A549 (cell line): ENCODE measurements around the gene LRRC31. TPM values are rescaled to one million over a fixed set of nuclear protein-coding genes. Genes with fewer than 3 reads are reported as not detected.

Source experiments
- ATAC-seq, 2 experiments: fragments of 200-7000 bp in 1 of 2; fragments of >200 bp in 1 of 2; cut with Nextera tagmentation in 1 of 2; cut with Tn5 transposase in 1 of 2; 3 replicates each; pipeline versions ENCODE4 v1.8.0 to v1.9.1; 2018 to 2020; ENCODE audit warnings: mild to moderate bottlenecking in 1 of 2, moderate library complexity in 1 of 2
- CTCF ChIA-PET: fragments of 300-600 bp; sonication (Branson Sonifier 250); formaldehyde crosslinking; extraction: SDS; loops from one replicate; lab custom pipeline; 2021; ENCODE audit warnings: antibody characterized with exemption, inconsistent platforms; lab: Yijun Ruan, JAX
- POLR2A ChIA-PET: fragments of 350-600 bp; formaldehyde crosslinking; extraction: SDS; loops from one replicate; lab custom pipeline; 2021; ENCODE audit warnings: antibody characterized with exemption, inconsistent platforms; lab: Yijun Ruan, JAX
- DNase-seq, 2 experiments: peaks; one replicate each; pipeline versions ENCODE4 v3.0.0 to v3.0.0-alpha.2; 2011 to 2016; ENCODE audit warnings: low read depth in 1 of 2, low spot score in 1 of 2
- FAIRE-seq: peaks from 2 replicates; lab custom pipeline; 2011; peaks lifted over from hg19 to GRCh38; lab: Jason Lieb, UNC
- H3K27ac ChIP-seq, 2 experiments: fragments of >200 bp; sonication (Bioruptor Twin); formaldehyde crosslinking; 3 replicates each; pipeline ENCODE4 v1.5.1; 2016 to 2017
- H3K4me1 ChIP-seq: fragments of >200 bp; sonication (Bioruptor Twin); formaldehyde crosslinking; 3 replicates; pipeline ENCODE4 v1.6.1; 2016
- H3K4me2 ChIP-seq: fragments of >200 bp; sonication (Bioruptor Twin); formaldehyde crosslinking; 3 replicates; pipeline ENCODE4 v1.6.1; 2016
- H3K4me3 ChIP-seq: fragments of >200 bp; sonication (Bioruptor Twin); formaldehyde crosslinking; 3 replicates; pipeline ENCODE4 v1.5.1; 2016
- H3K9me3 ChIP-seq: fragments of >200 bp; sonication (Bioruptor Twin); formaldehyde crosslinking; 3 replicates; pipeline ENCODE4 v1.6.1; 2016
- BHLHE40 ChIP-seq: IDR thresholded peaks from 2 replicates; pipeline ENCODE4 v1.6.1; 2012; ENCODE audit warnings: low read depth, low read length, inconsistent platforms
- CBX8 ChIP-seq: fragments of 200-600 bp; sonication (generic); IDR thresholded peaks from 2 replicates; pipeline ENCODE4 v1.6.1; 2016
- CEBPB ChIP-seq, 2 experiments: fragments of >200 bp in 1 of 2; sonication (Bioruptor Twin) in 1 of 2; formaldehyde crosslinking in 1 of 2; IDR thresholded peaks; 2 replicates each; pipeline ENCODE4 v1.6.1; 2012 to 2016
- CHD2 ChIP-seq: fragments of 150-350 bp; IDR thresholded peaks from 2 replicates; pipeline ENCODE4 v1.6.1; 2014; ENCODE audit warnings: low read length; ENCODE audit not compliant: partially characterized antibody
- EHMT2 ChIP-seq: fragments of 200-600 bp; sonication (generic); IDR thresholded peaks from 2 replicates; pipeline ENCODE4 v1.6.1; 2016; ENCODE audit warnings: antibody characterized with exemption, low read depth, mild to moderate bottlenecking, moderate library complexity
- EP300 ChIP-seq, 2 experiments: fragments of >200 bp; sonication (Bioruptor Twin); formaldehyde crosslinking; IDR thresholded peaks; 2 replicates in 1 of 2; 3 replicates in 1 of 2; pipeline ENCODE4 v1.6.1; 2016 to 2017
- FOSB ChIP-seq: fragments of 250-450 bp; sonication (Bioruptor Pico); IDR thresholded peaks from 2 replicates; pipeline ENCODE4 v1.5.0; 2020; ENCODE audit warnings: mild to moderate bottlenecking, moderate library complexity
- FOXS1 ChIP-seq: fragments of 250-450 bp; sonication (Bioruptor Pico); IDR thresholded peaks from 2 replicates; pipeline ENCODE4 v1.5.0; 2020; ENCODE audit warnings: mild to moderate bottlenecking, moderate library complexity
- KDM1A ChIP-seq: fragments of 200-600 bp; sonication (generic); IDR thresholded peaks from 2 replicates; pipeline ENCODE4 v1.6.1; 2016; ENCODE audit warnings: low read depth, mild to moderate bottlenecking
- KDM5A ChIP-seq: fragments of 200-600 bp; sonication (generic); IDR thresholded peaks from 2 replicates; pipeline ENCODE4 v1.6.1; 2016; ENCODE audit warnings: antibody characterized with exemption, mild to moderate bottlenecking
- MAFK ChIP-seq: fragments of 450-650 bp; IDR thresholded peaks from 2 replicates; pipeline ENCODE4 v1.6.1; 2014; ENCODE audit not compliant: partially characterized antibody
- MYC ChIP-seq: IDR thresholded peaks from 2 replicates; pipeline ENCODE4 v1.6.1; 2012; ENCODE audit warnings: mild to moderate bottlenecking, inconsistent platforms, low read length, improper control_type of control experiment, borderline replicate concordance
- NFE2L2 ChIP-seq: fragments of 150-350 bp; conservative IDR thresholded peaks from 2 replicates; pipeline ENCODE4 v1.6.1; 2014; ENCODE audit warnings: low read length
- NR3C1 ChIP-seq: fragments of >200 bp; sonication (Bioruptor Twin); formaldehyde crosslinking; IDR thresholded peaks from 3 replicates; pipeline ENCODE4 v1.6.1; 2017
- PHF8 ChIP-seq: fragments of 200-600 bp; sonication (generic); IDR thresholded peaks from 2 replicates; pipeline ENCODE4 v1.6.1; 2016; ENCODE audit warnings: low read depth, mild to moderate bottlenecking, antibody characterized with exemption, moderate library complexity, borderline replicate concordance
- POLR2A ChIP-seq: IDR thresholded peaks from 2 replicates; pipeline ENCODE4 v1.6.1; 2012; ENCODE audit warnings: mild to moderate bottlenecking, low read length
- RARB ChIP-seq: fragments of 250-450 bp; sonication (Bioruptor Pico); IDR thresholded peaks from 2 replicates; pipeline ENCODE4 v1.8.0; 2021; ENCODE audit warnings: mild to moderate bottlenecking, moderate library complexity
- RCOR1 ChIP-seq: fragments of 150-350 bp; IDR thresholded peaks from 2 replicates; pipeline ENCODE4 v1.6.1; 2014; ENCODE audit warnings: antibody characterized with exemption, low read length, low read depth
- RNF2 ChIP-seq: fragments of 200-600 bp; sonication (generic); IDR thresholded peaks from 2 replicates; pipeline ENCODE4 v1.6.1; 2016; ENCODE audit warnings: low read depth, mild to moderate bottlenecking, antibody characterized with exemption, moderate library complexity, borderline replicate concordance
- ZFP36 ChIP-seq: fragments of 450-650 bp; IDR thresholded peaks from 2 replicates; pipeline ENCODE4 v1.6.1; 2014; ENCODE audit warnings: borderline replicate concordance; ENCODE audit not compliant: partially characterized antibody
- ZNF302 ChIP-seq: fragments of 250-450 bp; sonication (Bioruptor Pico); IDR thresholded peaks from 2 replicates; pipeline ENCODE4 v1.9.0; 2021; ENCODE audit warnings: inconsistent platforms, mild to moderate bottlenecking, moderate library complexity
- ZSCAN20 ChIP-seq: fragments of 250-450 bp; sonication (Bioruptor Pico); IDR thresholded peaks from 2 replicates; pipeline ENCODE4 v1.8.0; 2022; ENCODE audit warnings: mild to moderate bottlenecking, moderate library complexity
- WGBS: methylation state at CpG from one replicate; pipeline ENCODE4 v1.1.6; 2017; ENCODE audit errors: missing lambda C conversion rate; 5-methylcytosine and 5-hydroxymethylcytosine counted together
- polyA plus RNA-seq, 4 experiments: library from polyadenylated mRNA; depleted of rRNA in 3 of 4; stranded (reverse); fragments of >200 nt; fragmentation: RNase III in 1 of 4; extraction: RNeasy Plus Mini Kit Qiagen cat#74134 plus additional on column Dnase treatment in 1 of 4; gene quantifications; 2 replicates in 3 of 4; 3 replicates in 1 of 4; pipeline ENCODE4 v1.2.3, GENCODE V29; 2011 to 2017
- TF ChIP-seq, protein P1 (sequence below): IDR thresholded peaks from 2 replicates; pipeline ENCODE4 v1.6.1; 2012; ENCODE audit warnings: low read depth, borderline replicate concordance
- TF ChIP-seq, protein P2 (sequence below): fragments of >200 bp; sonication (Bioruptor Twin); formaldehyde crosslinking; IDR thresholded peaks from 3 replicates; pipeline ENCODE4 v1.6.1; 2016

The LRRC31 gene
- polyA plus RNA-seq, 2 of the 4 experiments (the other 2 are of a cell fraction), result 0.04 to 0.27 TPM

DNA sequence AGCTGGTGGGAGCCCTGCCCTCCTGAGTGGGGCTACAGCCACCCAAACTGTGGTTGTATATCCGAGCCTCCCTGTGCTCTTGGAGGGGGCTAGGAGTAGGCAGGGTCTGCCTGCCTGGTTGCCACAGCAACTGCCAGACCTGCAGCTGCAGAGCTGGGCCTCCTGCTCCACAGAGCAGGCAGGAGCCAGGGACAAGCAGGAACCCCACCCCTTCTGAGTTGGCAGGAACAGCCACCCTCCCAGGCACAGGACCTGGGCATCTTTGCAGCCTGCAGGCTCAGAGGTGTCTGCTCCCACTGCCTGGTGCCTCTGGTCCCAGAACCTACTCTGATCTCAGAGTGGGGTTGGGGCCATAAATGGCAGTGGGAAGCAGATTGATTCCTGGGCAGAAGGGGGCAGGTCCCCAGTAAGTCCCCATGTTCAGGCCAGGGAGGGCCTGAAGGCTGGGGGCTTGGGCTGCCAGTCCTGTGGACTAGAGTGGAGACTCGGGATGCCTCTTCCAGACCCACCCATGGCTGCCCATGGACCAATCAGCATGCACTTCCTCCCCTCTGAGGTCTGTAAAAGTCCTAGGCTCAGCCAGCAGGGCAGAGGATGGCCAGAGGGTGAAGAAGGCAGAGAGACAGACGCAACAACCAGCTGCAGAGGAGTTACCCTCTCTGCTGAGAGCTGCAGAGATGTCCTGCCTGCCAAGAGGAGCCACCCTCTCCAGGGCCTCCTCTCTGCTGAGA, 10.3 kb upstream of the LRRC31 start:
- POLR2A ChIA-PET, result no interaction called here
- DNase-seq (no peak), ATAC-seq (no peak; a peak in 1 of 6 replicates)
- CTCF ChIA-PET, result interaction anchor here (2.9 kb wide), 1 partner anchor 17 kb away, joined by 13 read pairs; no protein-coding TSS in a partner anchor
- no peaks in the 10 kb centered on the region for H3K9me3 ChIP-seq
- H3K4me1 ChIP-seq, result no peaks in the 10 kb centered on the region
- TF ChIP-seq FOXS1 (CRISPR knock-in tag) (no peak), NFE2L2 (no peak), PHF8 (no peak), KDM1A (no peak), CBX8 (no peak), POLR2A (no peak), RARB (CRISPR knock-in tag) (no peak), EHMT2 (no peak), NR3C1 (no peak), KDM5A (no peak), RNF2 (no peak), FOSB (CRISPR knock-in tag) (no peak), ZNF302 (CRISPR knock-in tag) (no peak), MAFK (no peak), MYC (no peak), EP300 (IDR thresholded peaks at IDR 0.05) (no peak)
- TF ChIP-seq, protein P1, sequence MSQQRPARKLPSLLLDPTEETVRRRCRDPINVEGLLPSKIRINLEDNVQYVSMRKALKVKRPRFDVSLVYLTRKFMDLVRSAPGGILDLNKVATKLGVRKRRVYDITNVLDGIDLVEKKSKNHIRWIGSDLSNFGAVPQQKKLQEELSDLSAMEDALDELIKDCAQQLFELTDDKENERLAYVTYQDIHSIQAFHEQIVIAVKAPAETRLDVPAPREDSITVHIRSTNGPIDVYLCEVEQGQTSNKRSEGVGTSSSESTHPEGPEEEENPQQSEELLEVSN, result no peak
- TF ChIP-seq, all 56 proteins: peak for 0
- no peak for FAIRE-seq
- WGBS, result 78% methylated on average over 1 of the region's 3 CpGs
- Histone ChIP-seq H3K27ac (no peak overlapping the region), H3K4me3 (no peak overlapping the region), H3K4me2 (no peak overlapping the region)

DNA sequence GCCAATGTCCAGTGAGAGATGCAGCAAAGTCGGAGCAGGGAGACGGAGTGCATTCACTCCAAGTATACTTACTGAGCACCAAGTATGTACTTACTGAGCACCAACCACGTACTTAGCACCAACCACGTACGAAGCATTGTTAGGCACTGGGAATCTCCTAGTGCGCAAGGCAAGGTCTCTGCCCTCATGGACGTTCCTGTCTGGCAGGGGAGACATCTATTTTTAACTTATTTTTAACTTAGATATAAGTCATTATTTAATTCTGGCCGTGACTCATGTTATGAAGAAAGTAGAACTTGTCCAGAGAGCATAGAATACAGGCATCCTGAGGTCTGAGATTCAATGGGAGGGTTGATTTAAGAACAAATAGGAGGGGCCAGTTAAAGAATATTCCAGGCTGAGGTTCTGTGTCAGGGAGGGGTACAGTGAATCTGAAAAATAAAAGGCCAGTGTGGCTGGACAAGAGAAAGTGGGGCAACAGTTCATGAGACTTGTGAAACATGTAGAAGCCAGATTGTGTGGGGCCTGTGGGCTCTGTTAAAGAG, 9.3 kb upstream of the LRRC31 start:
- WGBS, result 56% methylated on average over 8 of the region's 8 CpGs

More for the DNA sequence above, 9.3 kb upstream of the LRRC31 start:
- H3K9me3 ChIP-seq, result no peaks in the 10 kb centered on the region
- DNase-seq, result no peak
- ChIA-PET POLR2A (no interaction called here), CTCF (interaction anchor here (2.9 kb wide), 1 partner anchor 16 kb away, joined by 13 read pairs; no protein-coding TSS in a partner anchor)
- H3K27ac ChIP-seq, result no peak overlapping the region
- no peak for TF ChIP-seq ZFP36
- no peak for TF ChIP-seq NR3C1
- TF ChIP-seq RARB (CRISPR knock-in tag), result no peak
- TF ChIP-seq, protein P2, sequence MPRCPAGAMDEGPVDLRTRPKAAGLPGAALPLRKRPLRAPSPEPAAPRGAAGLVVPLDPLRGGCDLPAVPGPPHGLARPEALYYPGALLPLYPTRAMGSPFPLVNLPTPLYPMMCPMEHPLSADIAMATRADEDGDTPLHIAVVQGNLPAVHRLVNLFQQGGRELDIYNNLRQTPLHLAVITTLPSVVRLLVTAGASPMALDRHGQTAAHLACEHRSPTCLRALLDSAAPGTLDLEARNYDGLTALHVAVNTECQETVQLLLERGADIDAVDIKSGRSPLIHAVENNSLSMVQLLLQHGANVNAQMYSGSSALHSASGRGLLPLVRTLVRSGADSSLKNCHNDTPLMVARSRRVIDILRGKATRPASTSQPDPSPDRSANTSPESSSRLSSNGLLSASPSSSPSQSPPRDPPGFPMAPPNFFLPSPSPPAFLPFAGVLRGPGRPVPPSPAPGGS, result no peak
- TF ChIP-seq BHLHE40, result no peak
- TF ChIP-seq CHD2, result no peak
- no peak for TF ChIP-seq KDM5A
- TF ChIP-seq ZSCAN20 (CRISPR knock-in tag), result no peak
- TF ChIP-seq RCOR1, result no peak
- TF ChIP-seq CEBPB (IDR thresholded peaks at IDR 0.05), result no peak
- no peaks in the 10 kb centered on the region for H3K4me1 ChIP-seq
- no peak for ATAC-seq
- no peak overlapping the region for H3K4me3 ChIP-seq
- no peak overlapping the region for H3K4me2 ChIP-seq
- FAIRE-seq, result no peak
